Activated CD4-positive, alpha-beta T cell treated with anti-CD3 and anti-CD28 coated beads for 48 hours (primary cell): ENCODE results near the gene TMEM156.

Experiments used
- DNase-seq: peaks from one replicate; pipeline ENCODE4 v3.0.0-alpha.2; 2020

TMEM156 gene

DNA sequence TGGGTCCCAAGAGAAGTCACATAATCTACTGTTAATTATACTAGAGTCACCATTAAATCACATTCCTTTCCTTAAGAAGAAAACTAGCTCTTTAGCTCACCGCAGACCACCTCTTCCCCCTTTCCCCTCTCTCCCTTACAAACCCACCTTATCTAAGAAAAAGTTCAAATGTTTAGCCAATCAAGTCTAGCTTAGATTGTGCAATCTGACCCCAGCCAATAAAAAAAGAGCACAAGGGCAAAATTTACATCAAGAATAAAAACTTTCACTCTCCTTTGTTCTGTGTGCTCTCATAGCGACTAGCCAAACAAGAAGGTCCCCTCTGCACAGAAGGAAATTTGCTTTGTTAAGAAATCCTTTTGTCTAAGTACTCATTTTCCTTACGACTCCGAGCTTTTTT, 76.3 kb downstream of the TMEM156 start:
- DNase-seq = no peak

GRCh38 chr4:38954727-38955126, 77.5 kb downstream of the TMEM156 start:
- DNase-seq = no peak

GRCh38 chr4:38952017-38952416, 80.2 kb downstream of the TMEM156 start:
- no peak for DNase-seq

DNA sequence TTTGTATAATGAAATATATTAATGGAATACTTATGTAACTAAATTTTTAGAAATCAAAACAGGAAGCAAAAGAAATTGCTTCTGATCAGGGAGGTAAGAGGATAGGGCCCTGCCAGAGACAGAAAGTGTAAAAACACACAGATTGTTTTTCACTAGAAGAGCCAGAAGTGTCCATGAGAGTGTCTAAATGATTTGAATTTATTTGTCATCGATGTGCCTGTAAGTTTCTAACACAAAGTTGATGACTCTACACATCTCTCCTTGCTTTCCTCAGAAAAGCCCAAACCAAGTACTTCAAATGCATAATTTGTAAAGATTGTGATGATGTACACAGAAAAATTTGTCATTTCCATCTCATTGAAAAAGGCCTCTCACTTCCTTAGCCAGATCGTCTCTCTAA, 80.6 kb downstream of the TMEM156 start:
- DNase-seq = no peak

DNA sequence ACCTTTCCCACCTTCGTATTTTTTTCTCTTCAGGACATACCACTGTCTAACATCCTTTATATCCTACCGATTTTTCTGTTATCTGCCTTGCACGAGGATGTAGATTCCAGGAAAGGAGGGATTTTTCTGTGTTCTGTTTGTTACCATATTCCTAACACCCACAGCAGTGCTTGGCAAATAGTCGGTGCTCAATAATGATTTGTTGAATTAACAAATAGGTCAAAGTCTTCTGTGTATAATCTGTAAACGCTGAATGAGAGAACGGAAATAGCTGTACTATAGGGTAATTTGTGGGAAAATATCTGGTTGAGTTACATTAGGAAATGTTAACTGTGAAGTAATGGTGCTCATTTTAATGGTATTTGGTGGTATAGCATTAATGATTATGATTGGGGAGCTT, 81.5 kb downstream of the TMEM156 start:
- no peak for DNase-seq

DNA sequence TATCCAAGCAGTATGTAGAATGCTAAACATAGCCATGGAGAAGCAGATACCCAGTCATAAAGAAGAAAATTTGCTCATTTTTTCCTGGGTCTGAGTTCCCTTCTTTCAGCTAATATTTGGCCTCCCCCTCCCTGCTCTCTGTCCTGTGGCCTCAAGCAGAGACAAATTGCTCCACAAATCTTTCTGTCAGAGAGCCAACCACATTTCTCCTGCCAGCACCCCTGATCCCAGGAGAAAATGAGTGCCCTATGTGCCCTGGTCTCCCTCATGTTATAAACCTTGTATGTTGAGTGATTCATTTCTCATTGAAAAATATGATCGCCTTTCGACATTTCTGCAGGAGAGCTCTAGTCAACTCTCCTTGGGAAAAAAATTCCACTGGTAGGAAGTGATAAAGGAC, 82.0 kb downstream of the TMEM156 start:
- DNase-seq = no peak

- DNase-seq = peak; percentile 42
These were observed 82.7 kb downstream of the TMEM156 start for GRCh38 chr4:38949411-38950051.

DNA sequence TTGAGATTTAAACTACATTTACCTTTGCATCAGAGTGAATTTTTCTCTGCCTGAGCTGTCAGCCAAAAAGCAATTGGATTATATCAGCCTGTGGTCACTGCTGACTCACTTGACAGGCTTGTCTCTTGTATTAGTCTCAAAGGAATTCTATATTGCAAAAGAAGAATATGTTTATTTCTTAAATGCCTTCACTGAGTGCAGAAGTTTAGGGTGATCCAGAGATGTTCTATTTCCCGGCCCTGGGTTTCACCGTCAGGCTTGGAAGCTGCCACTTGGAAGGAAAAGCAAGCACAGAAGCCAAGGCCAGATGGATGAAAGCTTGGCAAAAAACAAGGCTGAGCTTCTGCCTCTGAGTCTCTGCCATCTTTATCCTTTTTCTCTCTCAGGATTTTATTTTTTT, 83.7 kb downstream of the TMEM156 start:
- no peak for DNase-seq

DNA sequence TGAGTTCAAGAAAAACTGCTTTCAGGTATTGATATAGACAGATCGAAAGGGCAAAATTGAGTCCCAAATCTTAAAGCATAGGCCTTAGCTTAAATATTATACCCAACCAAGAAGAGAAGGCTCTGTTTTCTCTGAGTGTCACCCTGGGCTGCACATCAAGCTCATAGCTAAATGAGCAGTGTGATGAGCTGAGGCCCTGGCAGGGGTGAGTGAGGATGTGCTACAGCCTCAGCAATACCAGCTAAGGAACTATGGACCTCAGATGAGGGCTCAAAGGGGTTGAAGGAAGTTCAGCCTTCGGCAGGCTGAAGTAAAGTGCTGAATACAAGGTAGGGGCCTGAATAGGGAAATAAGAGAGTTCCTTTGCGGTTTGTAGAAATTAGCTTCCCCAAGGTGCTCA, 85.3 kb downstream of the TMEM156 start:
- DNase-seq = no peak

- DNase-seq = no peak
These were observed 87.8 kb downstream of the TMEM156 start for GRCh38 chr4:38944440-38944839.

GRCh38 chr4:38943343-38943742, 88.9 kb downstream of the TMEM156 start:
- no peak for DNase-seq

DNA sequence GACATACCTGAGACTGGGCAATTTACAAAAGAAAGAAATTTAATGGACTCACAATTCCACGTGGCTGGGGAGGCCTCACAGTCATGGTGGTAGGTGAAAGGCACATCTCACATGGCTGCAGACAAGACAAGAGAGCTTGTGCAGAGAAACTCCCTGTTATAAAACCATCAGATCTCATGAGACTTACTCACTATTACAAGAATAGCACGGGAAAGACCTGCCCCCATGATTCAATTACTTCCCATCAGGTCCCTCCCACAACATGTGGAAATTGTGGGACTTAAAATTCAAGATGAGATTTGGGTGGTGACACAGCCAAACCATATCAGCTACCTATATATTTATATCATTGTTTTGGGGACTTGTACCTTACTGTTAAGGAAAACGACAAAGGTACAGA, 90.3 kb downstream of the TMEM156 start:
- peak; percentile 21 for DNase-seq

DNA sequence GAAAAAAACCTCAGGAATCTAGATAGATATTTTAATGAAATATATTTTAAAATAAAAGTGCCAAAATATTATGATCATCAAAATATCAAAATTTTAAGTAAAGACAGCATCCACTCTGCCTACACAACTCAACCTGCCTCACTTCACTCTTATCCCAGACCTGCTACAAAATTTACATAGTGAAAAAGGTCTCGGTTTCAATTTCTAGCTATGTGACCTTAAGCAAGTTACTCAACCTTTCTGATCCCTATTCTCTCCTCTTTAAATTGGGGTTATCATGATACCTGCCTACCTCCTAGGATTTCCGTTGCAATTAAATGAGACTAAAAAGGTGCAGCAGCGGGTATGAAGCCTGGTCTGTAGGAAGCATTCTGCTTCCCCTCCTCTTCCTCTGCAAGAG, 91.7 kb downstream of the TMEM156 start:
- DNase-seq = no peak

DNA sequence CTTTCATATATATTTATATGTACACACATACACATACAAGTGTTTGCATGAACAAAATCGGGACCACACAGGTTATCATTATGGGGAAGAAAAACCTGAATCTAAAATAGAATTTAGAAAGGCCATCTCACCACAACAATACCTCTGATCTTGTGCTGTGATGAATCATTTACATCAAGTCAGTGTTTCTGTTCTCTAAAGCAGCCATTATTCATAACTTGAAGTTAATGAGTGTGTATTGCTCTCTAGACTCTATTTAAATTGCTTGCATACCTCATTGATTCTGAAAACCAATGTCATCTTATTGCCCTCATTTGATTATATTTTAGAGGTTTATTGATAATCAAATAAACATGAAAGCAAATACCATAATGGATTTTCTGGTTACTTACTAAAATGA, 93.0 kb downstream of the TMEM156 start:
- DNase-seq = no peak

DNA sequence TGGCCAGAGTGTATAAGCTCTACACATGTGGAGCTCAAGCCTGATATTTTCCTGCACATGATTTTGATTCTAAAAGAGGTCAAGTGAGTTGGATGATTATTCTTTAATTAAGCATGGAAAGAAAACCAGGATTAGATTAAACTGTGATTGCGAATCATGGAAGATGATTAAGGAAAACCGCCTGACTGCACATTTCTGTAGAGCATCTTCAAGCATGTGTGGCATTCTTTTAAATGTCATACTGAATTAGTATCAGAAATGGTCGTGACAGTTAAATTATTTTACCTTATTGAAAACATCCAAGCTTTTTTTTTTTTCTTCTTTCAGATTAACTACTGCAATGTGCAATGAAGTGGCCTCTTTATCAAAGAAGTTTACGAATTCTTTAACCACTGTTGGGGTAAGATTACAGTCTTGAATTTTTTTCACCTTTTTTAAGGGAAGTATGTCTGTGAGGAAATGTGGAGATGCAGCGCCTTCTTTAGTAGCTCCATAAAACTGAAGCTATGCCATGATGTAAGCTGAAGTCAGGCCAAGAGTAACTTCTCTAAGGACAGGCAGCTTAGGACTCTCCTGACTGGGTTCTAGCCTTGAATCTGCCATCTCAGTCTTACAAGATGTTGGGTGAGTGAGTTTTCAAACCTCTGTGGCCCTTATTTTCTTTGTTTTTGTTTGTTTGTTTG, 96.7 kb downstream of the TMEM156 start:
- no peak for DNase-seq

DNA sequence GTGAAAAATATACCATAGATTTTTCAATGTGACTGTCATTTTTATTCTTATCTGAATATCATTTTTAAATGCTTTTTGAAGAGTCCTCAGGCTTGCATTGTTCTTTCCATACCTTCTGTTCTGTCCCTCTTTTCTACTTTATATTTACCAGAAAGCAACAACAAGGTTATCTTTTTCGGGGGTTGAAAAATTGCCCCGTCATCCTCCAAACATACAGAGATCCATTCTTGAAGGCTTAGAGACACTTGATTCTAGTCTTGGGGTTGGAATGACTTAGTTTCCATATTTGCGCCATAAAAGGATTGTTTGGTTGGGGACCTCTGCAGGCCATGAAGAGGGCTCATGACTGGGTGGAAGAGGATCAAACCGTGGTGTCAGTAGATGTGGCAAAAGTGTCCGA, 101.1 kb downstream of the TMEM156 start:
- DNase-seq = no peak

DNA sequence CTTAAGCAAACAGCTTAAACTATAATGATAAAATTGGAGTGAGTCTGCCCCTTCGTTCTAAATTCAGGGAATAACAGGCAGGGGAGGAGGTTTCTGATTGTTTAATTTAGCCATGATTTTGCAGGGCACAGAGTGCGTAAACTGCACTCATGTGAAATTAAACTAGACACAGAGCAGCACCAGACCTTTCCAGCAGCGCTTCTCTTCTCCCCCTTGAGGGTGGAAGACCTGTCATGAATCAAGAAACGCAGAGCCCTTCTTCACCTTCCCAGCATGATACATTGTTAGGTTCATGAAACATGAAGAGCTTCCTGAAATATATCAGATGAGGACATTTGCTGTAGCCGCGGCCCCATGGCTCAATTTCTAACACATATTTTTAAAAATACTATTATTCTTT, 101.5 kb downstream of the TMEM156 start:
- DNase-seq = no peak

- DNase-seq = no peak
These were observed 102.0 kb downstream of the TMEM156 start for GRCh38 chr4:38930204-38930603.

DNA sequence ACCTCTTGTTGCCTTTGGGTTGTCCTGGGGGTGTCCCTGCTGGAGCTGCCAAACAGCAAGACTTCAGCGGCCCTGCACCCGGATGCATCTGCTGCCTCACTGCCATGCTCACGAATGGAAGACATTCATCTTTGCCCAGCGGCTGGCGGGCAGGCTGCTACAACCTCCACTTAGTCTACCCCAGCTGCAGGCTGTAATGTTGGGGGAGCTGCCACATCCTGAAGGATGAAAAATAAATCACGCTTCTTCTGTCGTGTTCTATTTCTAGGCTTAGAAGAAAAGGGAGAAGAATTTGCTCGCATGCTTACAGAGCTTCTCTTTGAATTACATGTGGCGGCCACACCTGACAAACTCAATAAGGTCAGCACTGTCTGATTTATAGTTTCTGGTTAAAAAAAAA, 103.2 kb downstream of the TMEM156 start:
- no peak for DNase-seq

GRCh38 chr4:38928568-38928967, 103.6 kb downstream of the TMEM156 start:
- no peak for DNase-seq

DNA sequence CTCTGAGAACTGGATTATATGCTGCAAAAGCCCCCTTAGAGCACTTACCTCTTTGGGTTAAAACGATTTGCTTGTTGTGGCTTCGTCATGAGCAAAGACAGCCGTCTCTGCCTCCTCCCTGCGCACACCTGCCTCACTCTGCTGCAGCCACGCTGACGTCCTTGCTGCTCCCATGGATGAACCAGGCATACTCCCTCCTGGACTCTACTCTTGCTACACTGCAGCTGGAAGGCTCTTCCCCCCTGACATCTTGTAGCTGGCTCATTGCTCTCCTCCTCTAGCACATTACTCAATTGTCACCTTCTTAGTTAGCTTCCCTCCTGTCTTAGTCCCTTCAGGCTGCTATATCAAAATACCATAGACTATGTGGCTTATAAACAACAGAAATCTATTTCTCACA, 105.3 kb downstream of the TMEM156 start:
- DNase-seq = no peak

DNA sequence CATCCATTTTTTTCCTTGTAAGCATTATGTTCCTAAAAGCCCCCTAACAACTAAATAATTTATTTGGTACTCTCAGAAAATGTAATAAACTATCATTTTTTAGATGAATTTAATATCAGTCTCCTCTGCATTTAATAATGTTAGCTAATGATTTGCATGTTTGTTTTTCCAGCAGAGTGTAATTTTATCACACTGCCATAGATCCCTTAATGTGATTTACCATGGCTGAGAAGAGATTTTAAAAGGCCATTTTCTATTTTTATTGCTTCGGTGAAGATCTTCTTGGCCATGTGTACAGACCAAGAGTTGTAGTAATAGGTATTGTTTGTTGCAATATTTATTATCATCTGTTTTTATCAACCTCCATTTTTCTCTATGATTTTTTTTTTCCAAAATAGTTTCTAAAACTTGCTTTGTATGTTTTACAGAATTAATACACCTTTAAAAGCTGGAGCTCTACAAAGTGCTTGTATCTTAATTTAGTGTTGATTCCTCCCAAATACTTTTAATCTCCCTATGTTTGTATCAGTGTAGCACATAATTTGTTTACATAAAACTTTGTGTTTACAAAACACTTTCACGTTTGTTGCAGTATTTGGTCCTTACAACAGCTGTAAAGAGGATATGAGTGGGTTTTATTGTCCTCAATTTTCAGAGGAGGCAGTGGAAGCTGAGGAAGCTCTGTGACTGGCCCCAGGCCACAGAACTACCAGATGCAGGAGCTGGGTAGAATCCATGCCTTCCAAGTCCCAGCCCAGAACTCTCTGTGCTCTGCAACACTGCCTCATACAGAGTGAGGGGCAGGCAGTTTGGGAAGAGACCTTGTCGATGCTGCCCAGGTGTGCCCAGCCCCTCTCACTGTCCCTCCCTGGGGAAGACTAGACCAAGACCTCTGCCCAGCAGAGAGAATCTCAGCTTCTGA, 106.5 kb downstream of the TMEM156 start:
- no peak for DNase-seq

- DNase-seq = no peak
These were observed 107.9 kb downstream of the TMEM156 start for GRCh38 chr4:38924353-38924752.

GRCh38 chr4:38923746-38924145, 108.5 kb downstream of the TMEM156 start:
- DNase-seq = no peak
